H1 (cell line): Measurements from ENCODE around the gene CEP83. TPM values are rescaled to one million over a fixed set of nuclear protein-coding genes. Genes with fewer than 3 reads are reported as not detected.

Experiments used
- CTCF ChIA-PET: fragments of 300-600 bp; sonication (Branson Sonifier 250); formaldehyde crosslinking; loops from one replicate; lab custom pipeline; 2021; ENCODE audit not compliant: partially characterized antibody; lab: Charles Lee
- POLR2A ChIA-PET: fragments of 300-600 bp; sonication (Branson Sonifier 250); formaldehyde crosslinking; loops from one replicate; lab custom pipeline; 2021; ENCODE audit warnings: inconsistent platforms; ENCODE audit not compliant: partially characterized antibody; lab: Charles Lee
- DNase-seq, 2 experiments: peaks; one replicate each; pipeline versions ENCODE4 v3.0.0 to v3.0.0-alpha.2; 2010 to 2022; ENCODE audit warnings: low spot score in 2 of 2, low read depth in 1 of 2, mixed read lengths in 1 of 2
- FAIRE-seq: peaks from 2 replicates; lab custom pipeline; 2011; peaks lifted over from hg19 to GRCh38; lab: Jason Lieb, UNC
- H2AFZ ChIP-seq: 2 replicates; pipeline ENCODE4 v1.8.1; 2012; ENCODE audit warnings: low read length, inconsistent platforms
- H2AK5ac ChIP-seq: 2 replicates; pipeline ENCODE4 v1.6.1; 2013; ENCODE audit warnings: low read depth, low read length
- H2BK120ac ChIP-seq: replicated peaks from 2 replicates; pipeline ENCODE3; 2013; ENCODE audit warnings: low read depth, low read length, inconsistent platforms
- H2BK12ac ChIP-seq: 2 replicates; pipeline ENCODE4 v1.6.1; 2013; ENCODE audit warnings: low read depth, low read length
- H2BK15ac ChIP-seq: 2 replicates; pipeline ENCODE4 v1.6.1; 2013; ENCODE audit warnings: low read length
- H2BK20ac ChIP-seq: 2 replicates; pipeline ENCODE4 v1.6.1; 2013; ENCODE audit warnings: low read length
- H2BK5ac ChIP-seq: 2 replicates; pipeline ENCODE4 v1.6.1; 2013; ENCODE audit warnings: low read depth, low read length
- H3K14ac ChIP-seq: 2 replicates; pipeline ENCODE4 v1.6.1; 2013; ENCODE audit warnings: inconsistent platforms; ENCODE audit not compliant: insufficient read length
- H3K18ac ChIP-seq: 2 replicates; pipeline ENCODE4 v1.6.1; 2013; ENCODE audit warnings: low read length; ENCODE audit errors: extremely low read depth
- H3K23ac ChIP-seq: 2 replicates; pipeline ENCODE4 v1.6.1; 2013; ENCODE audit warnings: inconsistent platforms; ENCODE audit not compliant: insufficient read length
- H3K23me2 ChIP-seq: 2 replicates; pipeline ENCODE4 v1.6.1; 2013; ENCODE audit warnings: low read depth, low read length
- H3K27ac ChIP-seq: 2 replicates; pipeline ENCODE4 v1.6.1; 2011; ENCODE audit warnings: low read depth, low read length, inconsistent platforms
- H3K27me3 ChIP-seq, 4 experiments: replicated peaks in 1 of 4; 1 replicate in 1 of 4; 2 replicates in 3 of 4; pipeline versions ENCODE4 v1.6.1 to v1.8.1; 2011 to 2013; ENCODE audit warnings: low read length in 3 of 4, mild to moderate bottlenecking in 3 of 4, inconsistent platforms in 2 of 4, mixed read lengths in 2 of 4, moderate library complexity in 1 of 4; ENCODE audit not compliant: control insufficient read depth in 3 of 4, insufficient read depth in 3 of 4; ENCODE audit errors: extremely low read depth in 1 of 4
- H3K36me3 ChIP-seq, 4 experiments: 2 replicates each; pipeline versions ENCODE4 v1.6.1 to v1.8.1; 2011 to 2013; ENCODE audit warnings: mild to moderate bottlenecking in 4 of 4, low read length in 3 of 4, moderate library complexity in 2 of 4, control low read depth in 1 of 4, inconsistent platforms in 1 of 4; ENCODE audit not compliant: insufficient read depth in 4 of 4, control insufficient read depth in 2 of 4
- H3K4ac ChIP-seq: replicated peaks from 2 replicates; pipeline ENCODE3; 2013; ENCODE audit warnings: low read length, low read depth, mixed read lengths, inconsistent platforms; ENCODE audit not compliant: insufficient read length
- H3K4me1 ChIP-seq, 4 experiments: replicated peaks in 1 of 4; 1 replicate in 1 of 4; 2 replicates in 3 of 4; pipeline versions ENCODE4 v1.6.1 to v1.8.1; 2011 to 2013; ENCODE audit warnings: low read length in 3 of 4, inconsistent platforms in 2 of 4, mixed read lengths in 1 of 4; ENCODE audit not compliant: insufficient read depth in 4 of 4, control insufficient read depth in 3 of 4
- H3K4me2 ChIP-seq, 2 experiments: 2 replicates each; pipeline versions ENCODE4 v1.6.1 to v1.8.1; 2011 to 2013; ENCODE audit warnings: low read depth in 2 of 2, low read length in 2 of 2, control low read depth in 1 of 2, inconsistent platforms in 1 of 2, mild to moderate bottlenecking in 1 of 2; ENCODE audit not compliant: insufficient read depth in 1 of 2
- H3K4me3 ChIP-seq, 4 experiments: fragments of 200-600, 300-600 bp in 1 of 4; sonication (generic), shearing (Covaris generic), sonication (Bioruptor Twin) in 1 of 4; 2 replicates each; pipeline versions ENCODE4 v1.5.1 to v1.8.1; 2011 to 2016; ENCODE audit warnings: low read length in 4 of 4, low read depth in 3 of 4, control low read depth in 2 of 4, inconsistent platforms in 2 of 4, mild to moderate bottlenecking in 2 of 4, mixed read lengths in 1 of 4, moderate library complexity in 1 of 4; ENCODE audit not compliant: insufficient read depth in 2 of 4; ENCODE audit errors: extremely low read depth in 1 of 4
- H3K56ac ChIP-seq: replicated peaks from 2 replicates; pipeline ENCODE3; 2013; ENCODE audit warnings: low read depth, mild to moderate bottlenecking, mixed read lengths, low read length, inconsistent platforms; ENCODE audit not compliant: insufficient read length
- H3K79me1 ChIP-seq: 2 replicates; pipeline ENCODE4 v1.6.1; 2013; ENCODE audit warnings: low read depth, low read length, control low read depth
- H3K79me2 ChIP-seq, 2 experiments: 2 replicates each; pipeline versions ENCODE4 v1.6.1 to v1.8.1; 2012 to 2013; ENCODE audit warnings: low read length in 2 of 2, mild to moderate bottlenecking in 2 of 2, inconsistent platforms in 1 of 2; ENCODE audit not compliant: insufficient read depth in 2 of 2, control insufficient read depth in 1 of 2
- H3K9ac ChIP-seq, 4 experiments: replicated peaks in 1 of 4; 1 replicate in 1 of 4; 2 replicates in 3 of 4; pipeline versions ENCODE4 v1.6.1 to v1.8.1; 2011 to 2013; ENCODE audit warnings: low read depth in 3 of 4, low read length in 3 of 4, control low read depth in 2 of 4, mild to moderate bottlenecking in 2 of 4, moderate library complexity in 2 of 4, inconsistent platforms in 1 of 4; ENCODE audit errors: extremely low read depth in 1 of 4
- H3K9me3 ChIP-seq, 2 experiments: 2 replicates each; pipeline versions ENCODE4 v1.6.1 to v1.8.1; 2012 to 2013; ENCODE audit warnings: mild to moderate bottlenecking in 2 of 2, moderate library complexity in 2 of 2, control low read depth in 1 of 2, inconsistent platforms in 1 of 2, low read depth in 1 of 2, low read length in 1 of 2, mixed read lengths in 1 of 2; ENCODE audit not compliant: insufficient read depth in 2 of 2
- H4K20me1 ChIP-seq, 2 experiments: replicated peaks in 1 of 2; 2 replicates each; pipeline versions ENCODE3 to v1.8.1; 2011 to 2013; ENCODE audit warnings: inconsistent platforms in 2 of 2, low read length in 2 of 2, mild to moderate bottlenecking in 1 of 2; ENCODE audit not compliant: insufficient read depth in 2 of 2, control insufficient read depth in 1 of 2
- H4K5ac ChIP-seq: 2 replicates; pipeline ENCODE4 v1.6.1; 2013; ENCODE audit warnings: low read length, low read depth, mixed read lengths, inconsistent platforms; ENCODE audit not compliant: insufficient read length
- H4K8ac ChIP-seq: 2 replicates; pipeline ENCODE4 v1.8.0; 2013; ENCODE audit warnings: mild to moderate bottlenecking, moderate library complexity, low read length, inconsistent platforms; ENCODE audit not compliant: insufficient read depth; ENCODE audit errors: extremely low read depth
- H4K91ac ChIP-seq: replicated peaks from 2 replicates; pipeline ENCODE3; 2013; ENCODE audit warnings: low read length, mixed read lengths, inconsistent platforms; ENCODE audit not compliant: insufficient read length
- BCL11A ChIP-seq, 2 experiments: IDR thresholded peaks; one replicate each; pipeline ENCODE4 v1.6.1; 2011; ENCODE audit warnings: low read depth in 2 of 2, low read length in 2 of 2, mild to moderate bottlenecking in 2 of 2
- CBX5 ChIP-seq: fragments of 300-800, 300-1000 bp; sonication (generic); IDR thresholded peaks from 2 replicates; pipeline ENCODE4 v1.7.1; 2016; ENCODE audit warnings: antibody characterized with exemption, low read length, low read depth
- CHD1 ChIP-seq: IDR thresholded peaks from 2 replicates; pipeline ENCODE4 v1.6.1; 2012; ENCODE audit warnings: low read depth, low read length, improper control_type of control experiment
- EP300 ChIP-seq, 2 experiments: IDR thresholded peaks; 1 replicate in 1 of 2; 2 replicates in 1 of 2; pipeline ENCODE4 v1.6.1; 2011 to 2012; ENCODE audit warnings: low read depth in 2 of 2, low read length in 2 of 2, mild to moderate bottlenecking in 2 of 2, borderline replicate concordance in 1 of 2, inconsistent platforms in 1 of 2, moderate library complexity in 1 of 2
- EZH2 ChIP-seq: fragments of 200-600 bp; sonication (generic); IDR thresholded peaks from 2 replicates; pipeline ENCODE4 v1.7.1; 2012; ENCODE audit warnings: low read depth, mild to moderate bottlenecking, moderate library complexity, low read length, inconsistent platforms; ENCODE audit not compliant: severe bottlenecking
- NRF1 ChIP-seq: IDR thresholded peaks from 2 replicates; pipeline ENCODE4 v1.6.1; 2011; ENCODE audit warnings: mild to moderate bottlenecking, low read depth, low read length, improper control_type of control experiment
- RBBP5 ChIP-seq: IDR thresholded peaks from 2 replicates; pipeline ENCODE4 v1.7.1; 2012; ENCODE audit warnings: low read depth, mild to moderate bottlenecking, inconsistent platforms, low read length, moderate library complexity, borderline replicate concordance
- RNF2 ChIP-seq: fragments of 200-900, 300-1000 bp; sonication (generic); IDR thresholded peaks from 2 replicates; pipeline ENCODE4 v1.7.1; 2016; ENCODE audit warnings: borderline replicate concordance, low read depth, mild to moderate bottlenecking, antibody characterized with exemption, low read length; ENCODE audit not compliant: poor library complexity, severe bottlenecking; ENCODE audit errors: missing control alignments
- SIRT6 ChIP-seq: IDR thresholded peaks from one replicate; pipeline ENCODE4 v1.7.1; 2012; ENCODE audit warnings: low read length, inconsistent platforms
- SUZ12 ChIP-seq: fragments of 200-600 bp; sonication (generic); IDR thresholded peaks from 2 replicates; pipeline ENCODE4 v1.6.1; 2012; ENCODE audit warnings: mild to moderate bottlenecking, inconsistent platforms, low read length, moderate library complexity, mixed read lengths
- TAF1 ChIP-seq: IDR thresholded peaks from 2 replicates; pipeline ENCODE4 v1.6.1; 2011; ENCODE audit warnings: mild to moderate bottlenecking, low read depth, low read length
- WGBS, 2 experiments: shearing (Covaris generic) in 1 of 2; methylation state at CpG; one replicate each; pipeline versions ENCODE4 v1.1.6 to v1.1.7; 2013 to 2015; ENCODE audit warnings: low lambda C conversion rate in 2 of 2, mixed read lengths in 2 of 2, inconsistent platforms in 1 of 2, low coverage in 1 of 2, missing lambda C conversion rate in 1 of 2; ENCODE audit not compliant: insufficient replicate concordance in 2 of 2, insufficient coverage in 1 of 2, insufficient read length in 1 of 2; ENCODE audit errors: extremely low coverage in 1 of 2, missing lambda C conversion rate in 1 of 2; 5-methylcytosine and 5-hydroxymethylcytosine counted together
- polyA plus RNA-seq, 7 experiments: library from polyadenylated mRNA; depleted of rRNA in 3 of 7; stranded (reverse) in 5 of 7; unstranded in 2 of 7; fragments of >200 nt in 5 of 7; fragments of 200-250 nt in 2 of 7; gene quantifications; 1 replicate in 5 of 7; 2 replicates in 1 of 7; 4 replicates in 1 of 7; pipeline versions ENCODE4 v1.2.1 to v1.2.3, GENCODE V29; 2011 to 2013; ENCODE audit warnings: missing spikeins in 2 of 7, mixed read lengths in 2 of 7
- total RNA-seq: library from RNA; stranded (reverse); fragmentation: NEBNext Ultra II Directional; extraction: Animal tissue kit (Norgen Biotek cat#: 25700); gene quantifications from 2 replicates; pipeline ENCODE4 v1.2.1, GENCODE V29; 2021
- TF ChIP-seq, protein P1 (sequence below): IDR thresholded peaks from 2 replicates; pipeline ENCODE4 v1.6.1; 2012; ENCODE audit warnings: inconsistent platforms
- TF ChIP-seq, protein P2 (sequence below): IDR thresholded peaks from 2 replicates; pipeline ENCODE4 v1.6.1; 2011; ENCODE audit warnings: low read length, improper control_type of control experiment

CEP83 gene
- total and polyA plus RNA-seq, 2 of the 8 experiments (the other 6 are each of a cell fraction or from before 2014, with no cell fraction given): 6.0 to 25.8 TPM

DNA sequence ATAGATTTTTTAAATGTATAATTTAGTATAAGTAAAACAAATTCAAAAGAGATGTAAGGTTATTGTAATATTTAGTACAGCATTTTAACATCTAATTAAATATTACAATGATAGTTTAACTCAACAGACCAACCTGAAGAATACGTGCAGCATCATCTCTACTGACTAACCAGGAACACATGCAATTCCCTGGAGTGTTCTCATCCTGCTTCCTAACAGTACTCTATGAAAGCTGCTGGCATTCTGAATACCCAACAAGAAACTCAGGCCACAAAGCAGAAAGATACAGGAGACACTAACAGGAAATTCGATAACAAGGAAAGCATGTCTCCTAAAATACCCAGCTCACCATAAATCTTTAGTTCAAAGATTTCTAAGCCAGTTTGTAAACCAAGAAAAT lies 58.3 kb downstream of the CEP83 start:
- Histone ChIP-seq H2AK5ac (no peak overlapping the region), H2AFZ (no peak overlapping the region), H3K56ac (no peak overlapping the region), H2BK15ac (no peak overlapping the region), H4K91ac (no peak overlapping the region), H3K27ac (no peak overlapping the region), H2BK5ac (no peak overlapping the region), H2BK20ac (no peak overlapping the region), H3K18ac (no peak overlapping the region), H3K23me2 (no peaks in the 10 kb centered on the region), H4K8ac (no peak overlapping the region), H3K79me1 (no peaks in the 10 kb centered on the region), H4K5ac (no peak overlapping the region), H3K36me3 (peaks cover 0 to 15% (median 6%) of the 10 kb centered on the region in 4 experiments; a peak in 4 of 8 replicates), H4K20me1 (no peaks in the 10 kb centered on the region), H3K23ac (no peak overlapping the region), H3K4ac (no peak overlapping the region), H3K79me2 (no peaks in the 10 kb centered on the region), H3K4me2 (no peak overlapping the region), H3K4me1 (peaks cover 0 to 2% (median 0%) of the 10 kb centered on the region in 4 experiments; a peak in 1 of 7 replicates), H2BK12ac (no peak overlapping the region), H3K27me3 (no peaks in the 10 kb centered on the region), H3K14ac (no peak overlapping the region), H3K4me3 (no peak overlapping the region), H2BK120ac (no peak overlapping the region), H3K9me3 (peaks cover 4 to 11% of the 10 kb centered on the region in 2 experiments), H3K9ac (no peak overlapping the region)
- ChIA-PET CTCF (no interaction called here), POLR2A (no interaction called here)
- FAIRE-seq: no peak
- TF ChIP-seq SIRT6 (no peak), EZH2 (no peak), EP300 (IDR thresholded peaks at IDR 0.05; ENCODE audit: borderline replicate concordance in 1 of 2, low read depth in 2 of 2, low read length in 2 of 2) (no peak), NRF1 (no peak), TAF1 (no peak), SUZ12 (no peak), CHD1 (no peak), CBX5 (no peak), RNF2 (no peak), BCL11A (IDR thresholded peaks at IDR 0.05; ENCODE audit: low read depth in 2 of 2, low read length in 2 of 2) (no peak), RBBP5 (no peak)
- TF ChIP-seq, protein P1, sequence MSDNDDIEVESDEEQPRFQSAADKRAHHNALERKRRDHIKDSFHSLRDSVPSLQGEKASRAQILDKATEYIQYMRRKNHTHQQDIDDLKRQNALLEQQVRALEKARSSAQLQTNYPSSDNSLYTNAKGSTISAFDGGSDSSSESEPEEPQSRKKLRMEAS: no peak
- TF ChIP-seq, protein P2, sequence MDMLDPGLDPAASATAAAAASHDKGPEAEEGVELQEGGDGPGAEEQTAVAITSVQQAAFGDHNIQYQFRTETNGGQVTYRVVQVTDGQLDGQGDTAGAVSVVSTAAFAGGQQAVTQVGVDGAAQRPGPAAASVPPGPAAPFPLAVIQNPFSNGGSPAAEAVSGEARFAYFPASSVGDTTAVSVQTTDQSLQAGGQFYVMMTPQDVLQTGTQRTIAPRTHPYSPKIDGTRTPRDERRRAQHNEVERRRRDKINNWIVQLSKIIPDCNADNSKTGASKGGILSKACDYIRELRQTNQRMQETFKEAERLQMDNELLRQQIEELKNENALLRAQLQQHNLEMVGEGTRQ: no peak
- no peak for DNase-seq
- 94% methylated on average over 2 of the region's 2 CpGs; no CpG with 5 or more reads in 1 of the 2 experiments for WGBS, 2 experiments
